ENCODE data around the gene ZSCAN20.

ZSCAN20 gene

GRCh38 chr1:33433509-33434362 is 38.7 kb upstream of the ZSCAN20 start:
- H3K4me1 ChIP-seq (ENCODE audit: control insufficient read depth, insufficient read depth, low read length) = peaks cover 9% of the 10 kb centered on the region
- no peaks in the 10 kb centered on the region for H3K27me3 ChIP-seq (ENCODE audit: control insufficient read depth in 1 of 2, insufficient read depth in 2 of 2, low read length in 2 of 2)
- no peak overlapping the region for H3K27ac ChIP-seq (ENCODE audit: low read length)

GRCh38 chr1:33434363-33434750 is 38.1 kb upstream of the ZSCAN20 start:
- H3K9ac ChIP-seq (ENCODE audit: low read length in 2 of 2) = no peak overlapping the region
- peaks cover 9% of the 10 kb centered on the region for H3K4me1 ChIP-seq (ENCODE audit: control insufficient read depth, insufficient read depth, low read length)
- no peaks in the 10 kb centered on the region for H3K36me3 ChIP-seq (ENCODE audit: control insufficient read depth in 2 of 2, insufficient read depth in 2 of 2, low read length in 2 of 2)
- H3K27me3 ChIP-seq (ENCODE audit: control insufficient read depth in 1 of 2, insufficient read depth in 2 of 2, low read length in 2 of 2) = no peaks in the 10 kb centered on the region
- no peak overlapping the region for H3K27ac ChIP-seq (ENCODE audit: low read length)
- H3K9me3 ChIP-seq (ENCODE audit: control insufficient read depth in 2 of 2, low read length in 2 of 2) = no peaks in the 10 kb centered on the region
- H3K4me3 ChIP-seq (ENCODE audit: low read length in 2 of 2) = no peak overlapping the region

More at GRCh38 chr1:33433509-33434362, 38.7 kb upstream of the ZSCAN20 start:
- no peaks in the 10 kb centered on the region for H3K9me3 ChIP-seq (ENCODE audit: control insufficient read depth in 2 of 2, low read length in 2 of 2)
- H3K9ac ChIP-seq (ENCODE audit: low read length in 2 of 2) = no peak overlapping the region
- H3K36me3 ChIP-seq (ENCODE audit: control insufficient read depth in 2 of 2, insufficient read depth in 2 of 2, low read length in 2 of 2) = no peaks in the 10 kb centered on the region
- no peak overlapping the region for H3K4me3 ChIP-seq (ENCODE audit: low read length in 2 of 2)

GRCh38 chr1:33435096-33435820 is 37.2 kb upstream of the ZSCAN20 start:
- no peaks in the 10 kb centered on the region for H3K36me3 ChIP-seq (ENCODE audit: control insufficient read depth in 2 of 2, insufficient read depth in 2 of 2, low read length in 2 of 2)
- no peaks in the 10 kb centered on the region for H3K9me3 ChIP-seq (ENCODE audit: control insufficient read depth in 2 of 2, low read length in 2 of 2)
- H3K4me3 ChIP-seq (ENCODE audit: low read length in 2 of 2) = no peak overlapping the region
- H3K4me1 ChIP-seq (ENCODE audit: control insufficient read depth, insufficient read depth, low read length) = peaks cover 2% of the 10 kb centered on the region
- no peaks in the 10 kb centered on the region for H3K27me3 ChIP-seq (ENCODE audit: control insufficient read depth in 1 of 2, insufficient read depth in 2 of 2, low read length in 2 of 2)
- no peak overlapping the region for H3K9ac ChIP-seq (ENCODE audit: low read length in 2 of 2)
- H3K27ac ChIP-seq (ENCODE audit: low read length) = no peak overlapping the region

GRCh38 chr1:33436557-33437285 is 35.7 kb upstream of the ZSCAN20 start:
- Histone ChIP-seq H3K27me3 (ENCODE audit: control insufficient read depth in 1 of 2, insufficient read depth in 2 of 2, low read length in 2 of 2) (no peaks in the 10 kb centered on the region), H3K4me3 (ENCODE audit: low read length in 2 of 2) (no peak overlapping the region), H3K9ac (ENCODE audit: low read length in 2 of 2) (no peak overlapping the region), H3K9me3 (ENCODE audit: control insufficient read depth in 2 of 2, low read length in 2 of 2) (no peaks in the 10 kb centered on the region), H3K36me3 (ENCODE audit: control insufficient read depth in 2 of 2, insufficient read depth in 2 of 2, low read length in 2 of 2) (no peaks in the 10 kb centered on the region), H3K27ac (ENCODE audit: low read length) (no peak overlapping the region), H3K4me1 (ENCODE audit: control insufficient read depth, insufficient read depth, low read length) (no peaks in the 10 kb centered on the region)

- no peaks in the 10 kb centered on the region for H3K36me3 ChIP-seq (ENCODE audit: control insufficient read depth in 2 of 2, insufficient read depth in 2 of 2, low read length in 2 of 2)
- no peaks in the 10 kb centered on the region for H3K27me3 ChIP-seq (ENCODE audit: control insufficient read depth in 1 of 2, insufficient read depth in 2 of 2, low read length in 2 of 2)
- no peak overlapping the region for H3K9ac ChIP-seq (ENCODE audit: low read length in 2 of 2)
- no peak overlapping the region for H3K4me3 ChIP-seq (ENCODE audit: low read length in 2 of 2)
- no peaks in the 10 kb centered on the region for H3K9me3 ChIP-seq (ENCODE audit: control insufficient read depth in 2 of 2, low read length in 2 of 2)
- no peak overlapping the region for H3K27ac ChIP-seq (ENCODE audit: low read length)
- H3K4me1 ChIP-seq (ENCODE audit: control insufficient read depth, insufficient read depth, low read length) = peaks cover under 1% of the 10 kb centered on the region
Observed at GRCh38 chr1:33438364-33439160, 33.9 kb upstream of the ZSCAN20 start.

- Histone ChIP-seq H3K4me3 (ENCODE audit: low read length in 2 of 2) (no peak overlapping the region), H3K9me3 (ENCODE audit: control insufficient read depth in 2 of 2, low read length in 2 of 2) (no peaks in the 10 kb centered on the region), H3K9ac (ENCODE audit: low read length in 2 of 2) (no peak overlapping the region), H3K27me3 (ENCODE audit: control insufficient read depth in 1 of 2, insufficient read depth in 2 of 2, low read length in 2 of 2) (no peaks in the 10 kb centered on the region), H3K4me1 (ENCODE audit: control insufficient read depth, insufficient read depth, low read length) (peaks cover 4% of the 10 kb centered on the region), H3K27ac (ENCODE audit: low read length) (no peak overlapping the region), H3K36me3 (ENCODE audit: control insufficient read depth in 2 of 2, insufficient read depth in 2 of 2, low read length in 2 of 2) (no peaks in the 10 kb centered on the region)
Observed at GRCh38 chr1:33439662-33440061, 32.8 kb upstream of the ZSCAN20 start.

- H3K27me3 ChIP-seq (ENCODE audit: control insufficient read depth in 1 of 2, insufficient read depth in 2 of 2, low read length in 2 of 2) = no peaks in the 10 kb centered on the region
- no peak overlapping the region for H3K9ac ChIP-seq (ENCODE audit: low read length in 2 of 2)
- peaks cover 4% of the 10 kb centered on the region for H3K4me1 ChIP-seq (ENCODE audit: control insufficient read depth, insufficient read depth, low read length)
- no peak overlapping the region for H3K27ac ChIP-seq (ENCODE audit: low read length)
- H3K36me3 ChIP-seq (ENCODE audit: control insufficient read depth in 2 of 2, insufficient read depth in 2 of 2, low read length in 2 of 2) = no peaks in the 10 kb centered on the region
- no peaks in the 10 kb centered on the region for H3K9me3 ChIP-seq (ENCODE audit: control insufficient read depth in 2 of 2, low read length in 2 of 2)
- H3K4me3 ChIP-seq (ENCODE audit: low read length in 2 of 2) = no peak overlapping the region
Observed at GRCh38 chr1:33441088-33441745, 31.2 kb upstream of the ZSCAN20 start.

- no peak overlapping the region for H3K27ac ChIP-seq (ENCODE audit: low read length)
- H3K9ac ChIP-seq (ENCODE audit: low read length in 2 of 2) = no peak overlapping the region
- no peaks in the 10 kb centered on the region for H3K27me3 ChIP-seq (ENCODE audit: control insufficient read depth in 1 of 2, insufficient read depth in 2 of 2, low read length in 2 of 2)
- no peaks in the 10 kb centered on the region for H3K9me3 ChIP-seq (ENCODE audit: control insufficient read depth in 2 of 2, low read length in 2 of 2)
- peaks cover 4% of the 10 kb centered on the region for H3K4me1 ChIP-seq (ENCODE audit: control insufficient read depth, insufficient read depth, low read length)
- no peaks in the 10 kb centered on the region for H3K36me3 ChIP-seq (ENCODE audit: control insufficient read depth in 2 of 2, insufficient read depth in 2 of 2, low read length in 2 of 2)
- no peak overlapping the region for H3K4me3 ChIP-seq (ENCODE audit: low read length in 2 of 2)
Observed at GRCh38 chr1:33442141-33442540, 30.3 kb upstream of the ZSCAN20 start.

GRCh38 chr1:33443080-33443704 is 29.3 kb upstream of the ZSCAN20 start:
- H3K4me3 ChIP-seq (ENCODE audit: low read length in 2 of 2) = no peak overlapping the region
- peaks cover 4% of the 10 kb centered on the region for H3K4me1 ChIP-seq (ENCODE audit: control insufficient read depth, insufficient read depth, low read length)
- no peak overlapping the region for H3K27ac ChIP-seq (ENCODE audit: low read length)
- no peaks in the 10 kb centered on the region for H3K36me3 ChIP-seq (ENCODE audit: control insufficient read depth in 2 of 2, insufficient read depth in 2 of 2, low read length in 2 of 2)
- H3K9ac ChIP-seq (ENCODE audit: low read length in 2 of 2) = no peak overlapping the region
- no peaks in the 10 kb centered on the region for H3K9me3 ChIP-seq (ENCODE audit: control insufficient read depth in 2 of 2, low read length in 2 of 2)
- H3K27me3 ChIP-seq (ENCODE audit: control insufficient read depth in 1 of 2, insufficient read depth in 2 of 2, low read length in 2 of 2) = no peaks in the 10 kb centered on the region

Measured in stomach smooth muscle (tissue), 2 donors.